ENCODE data around the gene SPINK2. TPM values are rescaled to one million over a fixed set of nuclear protein-coding genes. Genes with fewer than 3 reads are reported as not detected.
A peak's percentile ranks its signal among the peaks of the same experiment; 100 is the strongest.

The SPINK2 gene
- polyA plus RNA-seq (2013, experiment 1 of 2) = 0.47 TPM
- polyA plus RNA-seq (2013, experiment 2 of 2) = 0.82 TPM

- H3K4ac ChIP-seq (ENCODE audit: low read length) = no peak within 1 kb of the TSS
- no peak within 1 kb of the TSS for H4K8ac ChIP-seq (ENCODE audit: low read depth, low read length)
- no peaks in the 10 kb centered on the region for H3K9me3 ChIP-seq (replicated peaks in 1 of 2; ENCODE audit: control insufficient read depth in 2 of 2, insufficient read depth in 1 of 2, low read depth in 1 of 2, low read length in 2 of 2)
- H2BK5ac ChIP-seq (ENCODE audit: low read length) = no peak within 1 kb of the TSS
- H2BK12ac ChIP-seq (ENCODE audit: low read length) = no peak within 1 kb of the TSS
- H3K4me3 ChIP-seq (ENCODE audit: low read length in 2 of 2) = peak within 1 kb of the TSS; percentile 19 to 76
- no peak within 1 kb of the TSS for H2BK15ac ChIP-seq (ENCODE audit: low read length)
- peak within 1 kb of the TSS; percentile 11 for H3K18ac ChIP-seq (ENCODE audit: low read length)
- no peaks in the 10 kb centered on the region for H3K79me1 ChIP-seq (ENCODE audit: low read depth, low read length)
- no peak within 1 kb of the TSS for H3K14ac ChIP-seq (ENCODE audit: low read length)
- no peak within 1 kb of the TSS for H3K27ac ChIP-seq (replicated peaks; ENCODE audit: low read length)
- H3K36me3 ChIP-seq (replicated peaks in 1 of 2; ENCODE audit: control insufficient read depth in 2 of 2, insufficient read depth in 2 of 2, low read length in 2 of 2) = no peaks in the 10 kb centered on the region
- peak within 1 kb of the TSS; percentile 59 for H3K23ac ChIP-seq (ENCODE audit: low read depth, low read length, poor library complexity)
- no peak within 1 kb of the TSS for H4K91ac ChIP-seq (ENCODE audit: low read depth, low read length, poor library complexity)
- peak within 1 kb of the TSS; percentile 78 for H2AFZ ChIP-seq (ENCODE audit: low read length)
- peak within 1 kb of the TSS; percentile 85 for H3K4me2 ChIP-seq (ENCODE audit: insufficient read depth, low read length, poor library complexity, severe bottlenecking)
- no peaks in the 10 kb centered on the region for H3K4me1 ChIP-seq (ENCODE audit: control insufficient read depth in 2 of 2, insufficient read depth in 1 of 2, low read depth in 1 of 2, low read length in 2 of 2)
- peak; percentile 42 for DNase-seq (ENCODE audit: low spot score)
- H2BK120ac ChIP-seq (ENCODE audit: low read depth, low read length) = no peak within 1 kb of the TSS
- peaks cover 2 to 47% (median 19%) of the 10 kb centered on the region in 3 experiments for H3K27me3 ChIP-seq (ENCODE audit: control insufficient read depth in 3 of 3, insufficient read depth in 3 of 3, low read depth in 1 of 3, low read length in 3 of 3)
- H3K9ac ChIP-seq (ENCODE audit: low read depth, low read length, poor library complexity) = peak within 1 kb of the TSS; percentile 68
- H2AK5ac ChIP-seq (ENCODE audit: low read depth, low read length) = no peak within 1 kb of the TSS
- no CpG with 5 or more reads among the region's 58 CpGs for WGBS, 2 donors (ENCODE audit: extremely low coverage in 2 of 2, insufficient read length in 2 of 2, insufficient replicate concordance in 1 of 2)
Measured at GRCh38 chr4:56821381-56822243, at the start of gene SPINK2. Gene SPINK2, minus strand, starts transcription at chr4:56821701. Its CDS starts 39 bp downstream, at chr4:56821662.

GRCh38 chr4:56870946-56871345 is 49.4 kb upstream of the SPINK2 start:
- no peak overlapping the region for H2AK5ac ChIP-seq (ENCODE audit: low read depth, low read length)
- WGBS, 2 donors (ENCODE audit: extremely low coverage in 2 of 2, insufficient read length in 2 of 2, insufficient replicate concordance in 1 of 2) = no CpG with 5 or more reads among the region's 4 CpGs
- no peak overlapping the region for H3K4me2 ChIP-seq (ENCODE audit: insufficient read depth, low read length, poor library complexity, severe bottlenecking)
- H3K4me3 ChIP-seq (ENCODE audit: low read length in 2 of 2) = no peak overlapping the region
- H3K36me3 ChIP-seq (replicated peaks in 1 of 2; ENCODE audit: control insufficient read depth in 2 of 2, insufficient read depth in 2 of 2, low read length in 2 of 2) = no peaks in the 10 kb centered on the region
- no peak for DNase-seq (ENCODE audit: low spot score)
- H4K91ac ChIP-seq (ENCODE audit: low read depth, low read length, poor library complexity) = no peak overlapping the region
- no peak overlapping the region for H2BK12ac ChIP-seq (ENCODE audit: low read length)
- no peaks in the 10 kb centered on the region for H3K27me3 ChIP-seq (ENCODE audit: control insufficient read depth in 3 of 3, insufficient read depth in 3 of 3, low read depth in 1 of 3, low read length in 3 of 3)
- H3K9me3 ChIP-seq (replicated peaks in 1 of 2; ENCODE audit: control insufficient read depth in 2 of 2, insufficient read depth in 1 of 2, low read depth in 1 of 2, low read length in 2 of 2) = no peaks in the 10 kb centered on the region
- no peaks in the 10 kb centered on the region for H3K79me1 ChIP-seq (ENCODE audit: low read depth, low read length)
- H3K4me1 ChIP-seq (ENCODE audit: control insufficient read depth in 2 of 2, insufficient read depth in 1 of 2, low read depth in 1 of 2, low read length in 2 of 2) = peaks cover 0 to 5% of the 10 kb centered on the region in 2 donors
- no peak overlapping the region for H2BK15ac ChIP-seq (ENCODE audit: low read length)
- H2BK120ac ChIP-seq (ENCODE audit: low read depth, low read length) = no peak overlapping the region
- H3K23ac ChIP-seq (ENCODE audit: low read depth, low read length, poor library complexity) = no peak overlapping the region
- no peak overlapping the region for H3K14ac ChIP-seq (ENCODE audit: low read length)
- no peak overlapping the region for H4K8ac ChIP-seq (ENCODE audit: low read depth, low read length)
- H3K9ac ChIP-seq (ENCODE audit: low read depth, low read length, poor library complexity) = no peak overlapping the region
- H2AFZ ChIP-seq (ENCODE audit: low read length) = peak overlapping the region; percentile 42
- no peak overlapping the region for H3K4ac ChIP-seq (ENCODE audit: low read length)
- no peak overlapping the region for H2BK5ac ChIP-seq (ENCODE audit: low read length)
- H3K18ac ChIP-seq (ENCODE audit: low read length) = no peak overlapping the region
- H3K27ac ChIP-seq (replicated peaks; ENCODE audit: low read length) = no peak overlapping the region

- Histone ChIP-seq H2AFZ (ENCODE audit: low read length) (no peak overlapping the region), H3K9me3 (replicated peaks in 1 of 2; ENCODE audit: control insufficient read depth in 2 of 2, insufficient read depth in 1 of 2, low read depth in 1 of 2, low read length in 2 of 2) (no peaks in the 10 kb centered on the region), H3K36me3 (replicated peaks in 1 of 2; ENCODE audit: control insufficient read depth in 2 of 2, insufficient read depth in 2 of 2, low read length in 2 of 2) (no peaks in the 10 kb centered on the region), H3K4me3 (ENCODE audit: low read length in 2 of 2) (no peak overlapping the region), H3K4me1 (ENCODE audit: control insufficient read depth in 2 of 2, insufficient read depth in 1 of 2, low read depth in 1 of 2, low read length in 2 of 2) (no peaks in the 10 kb centered on the region), H3K4me2 (ENCODE audit: insufficient read depth, low read length, poor library complexity, severe bottlenecking) (no peak overlapping the region), H2AK5ac (ENCODE audit: low read depth, low read length) (no peak overlapping the region), H4K91ac (ENCODE audit: low read depth, low read length, poor library complexity) (no peak overlapping the region), H3K14ac (ENCODE audit: low read length) (no peak overlapping the region), H3K9ac (ENCODE audit: low read depth, low read length, poor library complexity) (no peak overlapping the region), H4K8ac (ENCODE audit: low read depth, low read length) (no peak overlapping the region), H2BK5ac (ENCODE audit: low read length) (no peak overlapping the region), H3K4ac (ENCODE audit: low read length) (no peak overlapping the region), H3K18ac (ENCODE audit: low read length) (no peak overlapping the region), H2BK12ac (ENCODE audit: low read length) (no peak overlapping the region), H3K27ac (replicated peaks; ENCODE audit: low read length) (no peak overlapping the region), H3K27me3 (ENCODE audit: control insufficient read depth in 3 of 3, insufficient read depth in 3 of 3, low read depth in 1 of 3, low read length in 3 of 3) (no peaks in the 10 kb centered on the region), H2BK15ac (ENCODE audit: low read length) (no peak overlapping the region), H3K79me1 (ENCODE audit: low read depth, low read length) (no peaks in the 10 kb centered on the region), H3K23ac (ENCODE audit: low read depth, low read length, poor library complexity) (no peak overlapping the region), H2BK120ac (ENCODE audit: low read depth, low read length) (no peak overlapping the region)
- no CpG with 5 or more reads among the region's 7 CpGs for WGBS, 2 donors (ENCODE audit: extremely low coverage in 2 of 2, insufficient read length in 2 of 2, insufficient replicate concordance in 1 of 2)
- no peak for DNase-seq (ENCODE audit: low spot score)
Measured at GRCh38 chr4:56863441-56864139, 42.1 kb upstream of the SPINK2 start.

GRCh38 chr4:56861360-56861759 is 39.9 kb upstream of the SPINK2 start:
- Histone ChIP-seq H3K9ac (ENCODE audit: low read depth, low read length, poor library complexity) (no peak overlapping the region), H3K27ac (replicated peaks; ENCODE audit: low read length) (no peak overlapping the region), H2AK5ac (ENCODE audit: low read depth, low read length) (no peak overlapping the region), H3K4me1 (ENCODE audit: control insufficient read depth in 2 of 2, insufficient read depth in 1 of 2, low read depth in 1 of 2, low read length in 2 of 2) (no peaks in the 10 kb centered on the region), H2BK12ac (ENCODE audit: low read length) (no peak overlapping the region), H2BK15ac (ENCODE audit: low read length) (no peak overlapping the region), H2BK120ac (ENCODE audit: low read depth, low read length) (no peak overlapping the region), H3K4me3 (ENCODE audit: low read length in 2 of 2) (no peak overlapping the region), H2BK5ac (ENCODE audit: low read length) (no peak overlapping the region), H3K18ac (ENCODE audit: low read length) (no peak overlapping the region), H3K79me1 (ENCODE audit: low read depth, low read length) (no peaks in the 10 kb centered on the region), H3K4me2 (ENCODE audit: insufficient read depth, low read length, poor library complexity, severe bottlenecking) (no peak overlapping the region), H3K4ac (ENCODE audit: low read length) (no peak overlapping the region), H4K8ac (ENCODE audit: low read depth, low read length) (no peak overlapping the region), H3K9me3 (replicated peaks in 1 of 2; ENCODE audit: control insufficient read depth in 2 of 2, insufficient read depth in 1 of 2, low read depth in 1 of 2, low read length in 2 of 2) (no peaks in the 10 kb centered on the region), H4K91ac (ENCODE audit: low read depth, low read length, poor library complexity) (no peak overlapping the region), H3K36me3 (replicated peaks in 1 of 2; ENCODE audit: control insufficient read depth in 2 of 2, insufficient read depth in 2 of 2, low read length in 2 of 2) (no peaks in the 10 kb centered on the region), H2AFZ (ENCODE audit: low read length) (no peak overlapping the region), H3K14ac (ENCODE audit: low read length) (no peak overlapping the region), H3K23ac (ENCODE audit: low read depth, low read length, poor library complexity) (no peak overlapping the region), H3K27me3 (ENCODE audit: control insufficient read depth in 3 of 3, insufficient read depth in 3 of 3, low read depth in 1 of 3, low read length in 3 of 3) (peaks cover 0 to 9% (median 0%) of the 10 kb centered on the region in 3 experiments)
- no peak for DNase-seq (ENCODE audit: low spot score)
- no CpG with 5 or more reads among the region's 1 CpG for WGBS, 2 donors (ENCODE audit: extremely low coverage in 2 of 2, insufficient read length in 2 of 2, insufficient replicate concordance in 1 of 2)

Data from neuronal stem cell (in vitro differentiated cells).